ENCODE measurements around the gene CD247.

Gene CD247

GRCh38 chr1:167477986-167478385 is 40.3 kb downstream of the CD247 start:
- H3K9me3 ChIP-seq (ENCODE audit: control insufficient read depth, insufficient read depth, low read length) = no peaks in the 10 kb centered on the region; the same call in 1 of the 2 replicates
- no peaks in the 10 kb centered on the region for H3K36me3 ChIP-seq (ENCODE audit: insufficient read depth, low read length)
- H3K4me1 ChIP-seq (ENCODE audit: insufficient read depth, low read length) = 0 out of 2 replicates have a peak, but pooled peaks cover 8% of the 10 kb centered on the region
- no peak overlapping the region for H3K9ac ChIP-seq (ENCODE audit: low read depth, low read length)

GRCh38 chr1:167476061-167476460 is 42.3 kb downstream of the CD247 start:
- Histone ChIP-seq H3K9ac (ENCODE audit: low read depth, low read length) (no peak overlapping the region), H3K4me1 (ENCODE audit: insufficient read depth, low read length) (0 out of 2 replicates have a peak, but pooled peaks cover 8% of the 10 kb centered on the region), H3K9me3 (ENCODE audit: control insufficient read depth, insufficient read depth, low read length) (no peaks in the 10 kb centered on the region; the same call in 1 of the 2 replicates), H3K36me3 (ENCODE audit: insufficient read depth, low read length) (no peaks in the 10 kb centered on the region)

- Histone ChIP-seq H3K9me3 (ENCODE audit: control insufficient read depth, insufficient read depth, low read length) (no peaks in the 10 kb centered on the region; the same call in 1 of the 2 replicates), H3K9ac (ENCODE audit: low read depth, low read length) (no peak overlapping the region), H3K36me3 (ENCODE audit: insufficient read depth, low read length) (no peaks in the 10 kb centered on the region), H3K4me1 (ENCODE audit: insufficient read depth, low read length) (0 out of 2 replicates have a peak, but pooled peaks cover 8% of the 10 kb centered on the region)
Observed at GRCh38 chr1:167474191-167474641, 44.1 kb downstream of the CD247 start.

GRCh38 chr1:167473761-167474160 is 44.6 kb downstream of the CD247 start:
- Histone ChIP-seq H3K36me3 (ENCODE audit: insufficient read depth, low read length) (no peaks in the 10 kb centered on the region), H3K9ac (ENCODE audit: low read depth, low read length) (no peak overlapping the region), H3K4me1 (ENCODE audit: insufficient read depth, low read length) (0 out of 2 replicates have a peak, but pooled peaks cover 8% of the 10 kb centered on the region), H3K9me3 (ENCODE audit: control insufficient read depth, insufficient read depth, low read length) (no peaks in the 10 kb centered on the region; the same call in 1 of the 2 replicates)

GRCh38 chr1:167472752-167473521 is 45.4 kb downstream of the CD247 start:
- Histone ChIP-seq H3K4me1 (ENCODE audit: insufficient read depth, low read length) (0 out of 2 replicates have a peak, but pooled peaks cover 8% of the 10 kb centered on the region), H3K36me3 (ENCODE audit: insufficient read depth, low read length) (no peaks in the 10 kb centered on the region), H3K9ac (ENCODE audit: low read depth, low read length) (no peak overlapping the region), H3K9me3 (ENCODE audit: control insufficient read depth, insufficient read depth, low read length) (no peaks in the 10 kb centered on the region; the same call in 1 of the 2 replicates)

GRCh38 chr1:167471568-167471967 is 46.8 kb downstream of the CD247 start:
- Histone ChIP-seq H3K36me3 (ENCODE audit: insufficient read depth, low read length) (no peaks in the 10 kb centered on the region), H3K4me1 (ENCODE audit: insufficient read depth, low read length) (peaks cover 16% of the 10 kb centered on the region), H3K9ac (ENCODE audit: low read depth, low read length) (no peak overlapping the region), H3K9me3 (ENCODE audit: control insufficient read depth, insufficient read depth, low read length) (no peaks in the 10 kb centered on the region; the same call in 1 of the 2 replicates)

GRCh38 chr1:167469280-167469965 is 48.9 kb downstream of the CD247 start:
- H3K36me3 ChIP-seq (ENCODE audit: insufficient read depth, low read length) = no peaks in the 10 kb centered on the region
- no peaks in the 10 kb centered on the region for H3K9me3 ChIP-seq (ENCODE audit: control insufficient read depth, insufficient read depth, low read length)
- H3K9ac ChIP-seq (ENCODE audit: low read depth, low read length) = no peak overlapping the region
- peaks cover 19% of the 10 kb centered on the region for H3K4me1 ChIP-seq (ENCODE audit: insufficient read depth, low read length)

GRCh38 chr1:167467752-167468151 is 50.6 kb downstream of the CD247 start:
- Histone ChIP-seq H3K36me3 (ENCODE audit: insufficient read depth, low read length) (no peaks in the 10 kb centered on the region), H3K4me1 (ENCODE audit: insufficient read depth, low read length) (peaks cover 21% of the 10 kb centered on the region), H3K9me3 (ENCODE audit: control insufficient read depth, insufficient read depth, low read length) (no peaks in the 10 kb centered on the region), H3K9ac (ENCODE audit: low read depth, low read length) (no peak overlapping the region)

- Histone ChIP-seq H3K9ac (ENCODE audit: low read depth, low read length) (no peak overlapping the region), H3K9me3 (ENCODE audit: control insufficient read depth, insufficient read depth, low read length) (no peaks in the 10 kb centered on the region)
Observed at GRCh38 chr1:167467126-167467710, 51.1 kb downstream of the CD247 start.

GRCh38 chr1:167465743-167466142 is 52.6 kb downstream of the CD247 start:
- no peaks in the 10 kb centered on the region for H3K36me3 ChIP-seq (ENCODE audit: insufficient read depth, low read length)
- no peaks in the 10 kb centered on the region for H3K9me3 ChIP-seq (ENCODE audit: control insufficient read depth, insufficient read depth, low read length)
- peaks cover 21% of the 10 kb centered on the region for H3K4me1 ChIP-seq (ENCODE audit: insufficient read depth, low read length)
- H3K9ac ChIP-seq (ENCODE audit: low read depth, low read length) = no peak overlapping the region

More at GRCh38 chr1:167467126-167467710, 51.1 kb downstream of the CD247 start:
- peaks cover 21% of the 10 kb centered on the region for H3K4me1 ChIP-seq (ENCODE audit: insufficient read depth, low read length)
- no peaks in the 10 kb centered on the region for H3K36me3 ChIP-seq (ENCODE audit: insufficient read depth, low read length)

- H3K9ac ChIP-seq (ENCODE audit: low read depth, low read length) = no peak overlapping the region
- H3K36me3 ChIP-seq (ENCODE audit: insufficient read depth, low read length) = no peaks in the 10 kb centered on the region
- H3K9me3 ChIP-seq (ENCODE audit: control insufficient read depth, insufficient read depth, low read length) = no peaks in the 10 kb centered on the region
- peaks cover 21% of the 10 kb centered on the region for H3K4me1 ChIP-seq (ENCODE audit: insufficient read depth, low read length)
Observed at GRCh38 chr1:167465018-167465417, 53.3 kb downstream of the CD247 start.

GRCh38 chr1:167463875-167464575 is 54.3 kb downstream of the CD247 start:
- peaks cover 21% of the 10 kb centered on the region for H3K4me1 ChIP-seq (ENCODE audit: insufficient read depth, low read length)
- no peaks in the 10 kb centered on the region for H3K9me3 ChIP-seq (ENCODE audit: control insufficient read depth, insufficient read depth, low read length)
- no peaks in the 10 kb centered on the region for H3K36me3 ChIP-seq (ENCODE audit: insufficient read depth, low read length)
- H3K9ac ChIP-seq (ENCODE audit: low read depth, low read length) = no peak overlapping the region

GRCh38 chr1:167463080-167463479 is 55.2 kb downstream of the CD247 start:
- Histone ChIP-seq H3K36me3 (ENCODE audit: insufficient read depth, low read length) (no peaks in the 10 kb centered on the region), H3K9ac (ENCODE audit: low read depth, low read length) (no peak overlapping the region), H3K4me1 (ENCODE audit: insufficient read depth, low read length) (peaks cover 21% of the 10 kb centered on the region), H3K9me3 (ENCODE audit: control insufficient read depth, insufficient read depth, low read length) (no peaks in the 10 kb centered on the region)

GRCh38 chr1:167462341-167462740 is 56.0 kb downstream of the CD247 start:
- no peaks in the 10 kb centered on the region for H3K36me3 ChIP-seq (ENCODE audit: insufficient read depth, low read length)
- no peaks in the 10 kb centered on the region for H3K9me3 ChIP-seq (ENCODE audit: control insufficient read depth, insufficient read depth, low read length)
- H3K9ac ChIP-seq (ENCODE audit: low read depth, low read length) = no peak overlapping the region
- peaks cover 23% of the 10 kb centered on the region for H3K4me1 ChIP-seq (ENCODE audit: insufficient read depth, low read length)
